WTC11 (cell line): Measurements from ENCODE around the gene TMEM225B. TPM values are rescaled to one million over a fixed set of nuclear protein-coding genes. Genes with fewer than 3 reads are reported as not detected.

Experiments used
- ATAC-seq: fragments of 200-7000 bp; cut with Tn5 transposase; 2 replicates; pipeline ENCODE4 v1.10.0; 2021; ENCODE audit warnings: mild to moderate bottlenecking, moderate library complexity
- CTCF ChIA-PET: fragments of 300-600 bp; sonication (Branson Sonifier 250); formaldehyde crosslinking; loops from one replicate; lab custom pipeline; 2021; ENCODE audit warnings: antibody characterized with exemption; lab: Charles Lee
- POLR2A ChIA-PET: fragments of 350-600 bp; sonication (Branson Sonifier 250); formaldehyde crosslinking; loops from one replicate; lab custom pipeline; 2021; ENCODE audit warnings: antibody characterized with exemption; lab: Charles Lee
- DNase-seq: peaks from one replicate; pipeline ENCODE4 v3.0.0; 2021; ENCODE audit warnings: low spot score
- H3K27ac Mint-ChIP-seq: 2 replicates; pipeline ENCODE4 v1.8.0; 2021; ENCODE audit warnings: mixed read lengths
- H3K27me3 Mint-ChIP-seq: 2 replicates; pipeline ENCODE4 v1.8.0; 2021; ENCODE audit warnings: low read depth, mild to moderate bottlenecking, moderate library complexity, mixed read lengths
- H3K36me3 Mint-ChIP-seq: 2 replicates; pipeline ENCODE4 v1.8.0; 2021; ENCODE audit warnings: mixed read lengths
- H3K4me1 Mint-ChIP-seq: 2 replicates; pipeline ENCODE4 v1.8.0; 2022; ENCODE audit warnings: mixed read lengths
- H3K4me3 Mint-ChIP-seq: 2 replicates; pipeline ENCODE4 v1.8.0; 2021; ENCODE audit warnings: mild to moderate bottlenecking, moderate library complexity, mixed read lengths
- H3K9me3 Mint-ChIP-seq: 2 replicates; pipeline ENCODE4 v1.8.0; 2021; ENCODE audit warnings: mixed read lengths
- ATF1 ChIP-seq: sonication (generic); formaldehyde crosslinking; IDR thresholded peaks from 2 replicates; pipeline ENCODE4 v1.8.1; 2023; ENCODE audit warnings: mild to moderate bottlenecking, moderate library complexity, missing genetic modification reagents
- CDX4 ChIP-seq: fragments of 250-450 bp; sonication (Bioruptor Pico); IDR thresholded peaks from 2 replicates; pipeline ENCODE4 v1.9.0; 2021; ENCODE audit warnings: moderate library complexity, mild to moderate bottlenecking, inconsistent platforms, borderline replicate concordance
- EMX1 ChIP-seq: fragments of 250-450 bp; sonication (Bioruptor Pico); IDR thresholded peaks from 2 replicates; pipeline ENCODE4 v1.8.0; 2021; ENCODE audit warnings: mild to moderate bottlenecking
- ETV6 ChIP-seq: sonication (generic); formaldehyde crosslinking; IDR thresholded peaks from 2 replicates; pipeline ENCODE4 v1.8.1; 2022; ENCODE audit warnings: mild to moderate bottlenecking, missing genetic modification reagents
- JAZF1 ChIP-seq: fragments of 250-450 bp; sonication (Bioruptor Pico); IDR thresholded peaks from 2 replicates; pipeline ENCODE4 v1.9.0; 2021; ENCODE audit warnings: moderate library complexity, mild to moderate bottlenecking, inconsistent platforms
- NR3C1 ChIP-seq: sonication (generic); formaldehyde crosslinking; conservative IDR thresholded peaks from 2 replicates; pipeline ENCODE4 v1.8.1; 2023; ENCODE audit warnings: low read depth, mild to moderate bottlenecking, missing genetic modification reagents
- PRDM15 ChIP-seq: sonication (generic); formaldehyde crosslinking; IDR thresholded peaks from 2 replicates; pipeline ENCODE4 v1.8.0; 2022; ENCODE audit warnings: missing genetic modification reagents
- PRRX2 ChIP-seq: fragments of 250-450 bp; sonication (Bioruptor Pico); IDR thresholded peaks from 2 replicates; pipeline ENCODE4 v1.8.0; 2021; ENCODE audit warnings: mild to moderate bottlenecking
- RELA ChIP-seq: sonication (generic); formaldehyde crosslinking; IDR thresholded peaks from 2 replicates; pipeline ENCODE4 v1.8.1; 2022; ENCODE audit warnings: missing genetic modification reagents, mild to moderate bottlenecking, borderline replicate concordance
- SMAD4 ChIP-seq: sonication (generic); formaldehyde crosslinking; IDR thresholded peaks from 2 replicates; pipeline ENCODE4 v1.8.0; 2022; ENCODE audit warnings: mild to moderate bottlenecking, missing genetic modification reagents
- SP1 ChIP-seq: sonication (generic); formaldehyde crosslinking; conservative IDR thresholded peaks from 2 replicates; pipeline ENCODE4 v1.8.1; 2022; ENCODE audit warnings: missing genetic modification reagents
- TEAD1 ChIP-seq: sonication (generic); formaldehyde crosslinking; IDR thresholded peaks from 2 replicates; pipeline ENCODE4 v1.8.0; 2022; ENCODE audit warnings: mild to moderate bottlenecking, missing genetic modification reagents
- ZNF121 ChIP-seq: sonication (generic); formaldehyde crosslinking; IDR thresholded peaks from 2 replicates; pipeline ENCODE4 v1.8.0; 2023; ENCODE audit warnings: missing genetic modification reagents
- ZNF232 ChIP-seq: sonication (generic); formaldehyde crosslinking; IDR thresholded peaks from 2 replicates; pipeline ENCODE4 v1.8.0; 2022; ENCODE audit warnings: mild to moderate bottlenecking, missing genetic modification reagents
- ZNF317 ChIP-seq: sonication (generic); formaldehyde crosslinking; IDR thresholded peaks from 2 replicates; pipeline ENCODE4 v1.8.1; 2023; ENCODE audit warnings: low read depth, mild to moderate bottlenecking, moderate library complexity, missing genetic modification reagents, borderline replicate concordance
- ZNF416 ChIP-seq: fragments of 250-450 bp; sonication (Bioruptor Pico); IDR thresholded peaks from 2 replicates; pipeline ENCODE4 v1.9.0; 2021; ENCODE audit warnings: mild to moderate bottlenecking, inconsistent platforms
- ZNF671 ChIP-seq: fragments of 250-450 bp; sonication (Bioruptor Pico); IDR thresholded peaks from 2 replicates; pipeline ENCODE4 v1.8.0; 2021; ENCODE audit warnings: mild to moderate bottlenecking
- total RNA-seq: library from RNA; stranded (reverse); gene quantifications from 3 replicates; pipeline ENCODE4 v1.2.3, GENCODE V29; 2021
- TF ChIP-seq, protein P1 (sequence below): sonication (generic); formaldehyde crosslinking; IDR thresholded peaks from 2 replicates; pipeline ENCODE4 v1.8.0; 2022; ENCODE audit warnings: mild to moderate bottlenecking, missing genetic modification reagents
- TF ChIP-seq, protein P2 (sequence below): sonication (generic); formaldehyde crosslinking; IDR thresholded peaks from 2 replicates; pipeline ENCODE4 v1.8.1; 2022; ENCODE audit warnings: low read depth, missing genetic modification reagents, borderline replicate concordance
- TF ChIP-seq, protein P3 (sequence below): sonication (generic); formaldehyde crosslinking; IDR thresholded peaks from 2 replicates; pipeline ENCODE4 v1.8.1; 2023; ENCODE audit warnings: mild to moderate bottlenecking, missing genetic modification reagents, borderline replicate concordance

TMEM225B gene
- total RNA-seq, 1 experiment from 2014 or later = 0.81 TPM

DNA sequence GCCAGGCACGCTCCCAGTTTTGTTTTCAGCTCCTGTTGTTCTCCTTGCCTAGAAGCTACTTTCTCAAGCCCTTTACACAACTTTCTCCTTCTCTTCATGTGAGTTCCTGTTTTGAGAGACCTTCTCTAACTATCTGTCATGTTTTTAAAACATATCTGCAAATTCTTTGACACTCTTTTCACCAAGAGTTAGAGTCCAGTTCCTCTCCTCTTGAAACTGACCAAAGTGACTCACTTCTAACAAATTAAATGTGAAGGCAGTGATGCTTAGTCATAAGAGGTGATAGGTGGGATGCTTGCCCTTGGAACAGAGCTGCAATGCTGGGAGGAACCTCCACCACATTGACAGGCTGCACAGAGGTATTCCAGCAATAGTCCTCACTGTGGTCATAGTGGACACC is 44.0 kb downstream of the TMEM225B start (continued):
- no peak for TF ChIP-seq PRDM15 (CRISPR knock-in tag)
- TF ChIP-seq TEAD1 (CRISPR knock-in tag) = no peak
- TF ChIP-seq RELA (CRISPR knock-in tag) = no peak
- TF ChIP-seq PRRX2 (CRISPR knock-in tag) = no peak
- TF ChIP-seq NR3C1 (CRISPR knock-in tag) = no peak
- TF ChIP-seq, protein P1, sequence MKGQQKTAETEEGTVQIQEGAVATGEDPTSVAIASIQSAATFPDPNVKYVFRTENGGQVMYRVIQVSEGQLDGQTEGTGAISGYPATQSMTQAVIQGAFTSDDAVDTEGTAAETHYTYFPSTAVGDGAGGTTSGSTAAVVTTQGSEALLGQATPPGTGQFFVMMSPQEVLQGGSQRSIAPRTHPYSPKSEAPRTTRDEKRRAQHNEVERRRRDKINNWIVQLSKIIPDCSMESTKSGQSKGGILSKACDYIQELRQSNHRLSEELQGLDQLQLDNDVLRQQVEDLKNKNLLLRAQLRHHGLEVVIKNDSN (CRISPR knock-in tag) = no peak

- ChIA-PET POLR2A (no interaction called here), CTCF (no interaction called here)
- no peak overlapping the region for H3K27ac Mint-ChIP-seq
- ATAC-seq = no peak
- H3K27me3 Mint-ChIP-seq = no peaks in the 10 kb centered on the region
- H3K36me3 Mint-ChIP-seq = peaks cover 17% of the 10 kb centered on the region
- H3K4me1 Mint-ChIP-seq = peaks cover 17% of the 10 kb centered on the region
- H3K4me3 Mint-ChIP-seq = no peak overlapping the region
- peaks cover 16% of the 10 kb centered on the region for H3K9me3 Mint-ChIP-seq
- TF ChIP-seq SP1 (CRISPR knock-in tag) (no peak), ETV6 (CRISPR knock-in tag) (no peak), ZNF121 (CRISPR knock-in tag) (no peak)
- no peak for DNase-seq
These were observed 45.4 kb downstream of the TMEM225B start for GRCh38 chr7:99643464-99643863.

DNA sequence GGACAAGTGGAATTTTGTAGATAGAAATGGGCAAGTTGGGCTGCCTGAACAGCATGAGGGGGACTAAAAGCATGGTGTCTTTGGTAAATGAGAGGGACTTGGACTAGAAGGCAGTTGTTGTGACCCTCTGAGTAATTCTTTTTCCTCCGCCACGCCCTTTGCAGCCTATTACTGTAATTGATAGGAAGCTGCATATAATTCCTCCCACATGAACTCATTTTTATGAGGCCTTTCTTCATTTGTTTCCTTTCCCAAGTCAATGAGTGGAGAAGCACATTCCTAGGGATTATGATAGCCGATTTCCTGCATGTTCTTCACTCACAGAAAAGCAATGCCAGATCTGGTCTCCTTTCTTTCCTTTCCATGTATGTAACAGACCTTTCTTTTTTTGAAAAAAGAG is 46.4 kb downstream of the TMEM225B start:
- peaks cover 7% of the 10 kb centered on the region for H3K4me1 Mint-ChIP-seq
- H3K4me3 Mint-ChIP-seq = no peak overlapping the region
- TF ChIP-seq, protein P2, sequence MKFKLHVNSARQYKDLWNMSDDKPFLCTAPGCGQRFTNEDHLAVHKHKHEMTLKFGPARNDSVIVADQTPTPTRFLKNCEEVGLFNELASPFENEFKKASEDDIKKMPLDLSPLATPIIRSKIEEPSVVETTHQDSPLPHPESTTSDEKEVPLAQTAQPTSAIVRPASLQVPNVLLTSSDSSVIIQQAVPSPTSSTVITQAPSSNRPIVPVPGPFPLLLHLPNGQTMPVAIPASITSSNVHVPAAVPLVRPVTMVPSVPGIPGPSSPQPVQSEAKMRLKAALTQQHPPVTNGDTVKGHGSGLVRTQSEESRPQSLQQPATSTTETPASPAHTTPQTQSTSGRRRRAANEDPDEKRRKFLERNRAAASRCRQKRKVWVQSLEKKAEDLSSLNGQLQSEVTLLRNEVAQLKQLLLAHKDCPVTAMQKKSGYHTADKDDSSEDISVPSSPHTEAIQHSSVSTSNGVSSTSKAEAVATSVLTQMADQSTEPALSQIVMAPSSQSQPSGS (CRISPR knock-in tag) = no peak
- TF ChIP-seq CDX4 (CRISPR knock-in tag) = no peak
- DNase-seq (no peak), ATAC-seq (no peak)
- no peaks in the 10 kb centered on the region for H3K27me3 Mint-ChIP-seq
- POLR2A ChIA-PET = no interaction called here
- H3K36me3 Mint-ChIP-seq = peaks cover 17% of the 10 kb centered on the region
- H3K9me3 Mint-ChIP-seq = peaks cover 16% of the 10 kb centered on the region
- no peak overlapping the region for H3K27ac Mint-ChIP-seq
- CTCF ChIA-PET = no interaction called here

- Mint-ChIP-seq H3K9me3 (peaks cover 16% of the 10 kb centered on the region), H3K27ac (no peak overlapping the region), H3K4me1 (no peaks in the 10 kb centered on the region), H3K4me3 (no peak overlapping the region), H3K36me3 (peaks cover 17% of the 10 kb centered on the region), H3K27me3 (no peaks in the 10 kb centered on the region)
- CTCF ChIA-PET = no interaction called here
- POLR2A ChIA-PET = no interaction called here
- ATAC-seq = no peak
- DNase-seq = no peak
- TF ChIP-seq, protein P3, sequence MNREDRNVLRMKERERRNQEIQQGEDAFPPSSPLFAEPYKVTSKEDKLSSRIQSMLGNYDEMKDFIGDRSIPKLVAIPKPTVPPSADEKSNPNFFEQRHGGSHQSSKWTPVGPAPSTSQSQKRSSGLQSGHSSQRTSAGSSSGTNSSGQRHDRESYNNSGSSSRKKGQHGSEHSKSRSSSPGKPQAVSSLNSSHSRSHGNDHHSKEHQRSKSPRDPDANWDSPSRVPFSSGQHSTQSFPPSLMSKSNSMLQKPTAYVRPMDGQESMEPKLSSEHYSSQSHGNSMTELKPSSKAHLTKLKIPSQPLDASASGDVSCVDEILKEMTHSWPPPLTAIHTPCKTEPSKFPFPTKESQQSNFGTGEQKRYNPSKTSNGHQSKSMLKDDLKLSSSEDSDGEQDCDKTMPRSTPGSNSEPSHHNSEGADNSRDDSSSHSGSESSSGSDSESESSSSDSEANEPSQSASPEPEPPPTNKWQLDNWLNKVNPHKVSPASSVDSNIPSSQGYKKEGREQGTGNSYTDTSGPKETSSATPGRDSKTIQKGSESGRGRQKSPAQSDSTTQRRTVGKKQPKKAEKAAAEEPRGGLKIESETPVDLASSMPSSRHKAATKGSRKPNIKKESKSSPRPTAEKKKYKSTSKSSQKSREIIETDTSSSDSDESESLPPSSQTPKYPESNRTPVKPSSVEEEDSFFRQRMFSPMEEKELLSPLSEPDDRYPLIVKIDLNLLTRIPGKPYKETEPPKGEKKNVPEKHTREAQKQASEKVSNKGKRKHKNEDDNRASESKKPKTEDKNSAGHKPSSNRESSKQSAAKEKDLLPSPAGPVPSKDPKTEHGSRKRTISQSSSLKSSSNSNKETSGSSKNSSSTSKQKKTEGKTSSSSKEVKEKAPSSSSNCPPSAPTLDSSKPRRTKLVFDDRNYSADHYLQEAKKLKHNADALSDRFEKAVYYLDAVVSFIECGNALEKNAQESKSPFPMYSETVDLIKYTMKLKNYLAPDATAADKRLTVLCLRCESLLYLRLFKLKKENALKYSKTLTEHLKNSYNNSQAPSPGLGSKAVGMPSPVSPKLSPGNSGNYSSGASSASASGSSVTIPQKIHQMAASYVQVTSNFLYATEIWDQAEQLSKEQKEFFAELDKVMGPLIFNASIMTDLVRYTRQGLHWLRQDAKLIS (CRISPR knock-in tag) = no peak
- TF ChIP-seq EMX1 (CRISPR knock-in tag) = no peak
- TF ChIP-seq ETV6 (CRISPR knock-in tag) = no peak
- no peak for TF ChIP-seq ZNF671 (CRISPR knock-in tag)
- TF ChIP-seq ATF1 (CRISPR knock-in tag) = no peak
- no peak for TF ChIP-seq JAZF1 (CRISPR knock-in tag)
- TF ChIP-seq ZNF416 (CRISPR knock-in tag) = no peak
- no peak for TF ChIP-seq SMAD4 (CRISPR knock-in tag)
- no peak for TF ChIP-seq ZNF317 (CRISPR knock-in tag)
- TF ChIP-seq ZNF232 (CRISPR knock-in tag) = no peak
- TF ChIP-seq, protein P1 (CRISPR knock-in tag) = no peak
These were observed 47.5 kb downstream of the TMEM225B start for GRCh38 chr7:99645590-99645989.
